ENCODE measurements around the gene SPATA32.
"Not testable (repeated sequence)": the region's sequence is repeated elsewhere in the genome, so short reads cannot be mapped to it uniquely, and the experiment has no call there.

The SPATA32 gene

DNA sequence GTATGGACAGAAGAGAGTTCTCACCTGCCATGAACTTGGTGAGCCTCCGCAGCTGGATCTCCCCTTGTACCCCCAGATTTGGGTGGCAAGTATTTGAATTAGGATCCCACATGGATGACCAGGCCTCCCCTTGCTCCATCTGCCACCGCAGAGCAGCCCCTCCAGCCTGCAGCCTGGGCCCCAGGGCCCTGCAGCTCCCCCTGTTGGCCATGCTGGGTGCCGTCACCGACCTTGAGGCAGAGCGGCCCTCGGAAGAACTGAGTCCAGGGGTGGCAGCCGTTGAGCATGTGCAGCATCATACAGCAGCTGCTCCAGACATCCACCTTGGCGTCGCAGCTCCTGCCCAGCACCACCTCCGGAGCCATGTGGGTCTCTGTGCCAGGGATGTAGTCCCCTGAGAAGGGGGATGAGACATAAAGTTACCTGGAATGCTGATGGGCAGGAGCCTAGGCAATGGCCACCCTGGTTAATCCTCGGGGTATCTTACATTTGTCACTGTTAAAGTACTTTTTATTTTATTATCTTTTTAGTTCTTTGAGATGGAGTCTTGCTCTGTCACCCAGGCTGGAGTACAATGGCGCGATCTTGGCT, 9.0 kb upstream of the SPATA32 start:
- no peak for FAIRE-seq

DNA sequence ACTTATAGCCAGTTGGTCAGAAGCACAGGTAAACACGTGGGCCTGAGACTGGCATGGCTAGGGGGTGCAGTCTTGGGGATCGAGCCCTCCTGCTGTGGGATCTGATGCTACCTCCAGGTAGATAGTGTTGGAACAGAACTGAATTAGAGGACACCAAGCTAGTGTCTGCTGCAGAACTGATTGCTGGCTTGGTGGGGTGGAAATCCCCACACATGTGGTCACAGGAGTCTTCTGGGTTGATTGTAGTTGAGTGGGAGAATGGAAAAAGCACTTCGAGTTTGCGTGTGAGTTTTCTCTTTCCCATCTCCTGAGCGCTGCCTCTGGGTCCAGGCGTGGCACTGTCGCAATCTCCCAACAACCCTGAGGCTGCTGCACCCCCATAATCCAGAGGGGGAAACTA, 8.0 kb upstream of the SPATA32 start:
- no peak for FAIRE-seq

- FAIRE-seq = no peak
These were observed 5.7 kb upstream of the SPATA32 start for GRCh38 chr17:45267436-45268055.

DNA sequence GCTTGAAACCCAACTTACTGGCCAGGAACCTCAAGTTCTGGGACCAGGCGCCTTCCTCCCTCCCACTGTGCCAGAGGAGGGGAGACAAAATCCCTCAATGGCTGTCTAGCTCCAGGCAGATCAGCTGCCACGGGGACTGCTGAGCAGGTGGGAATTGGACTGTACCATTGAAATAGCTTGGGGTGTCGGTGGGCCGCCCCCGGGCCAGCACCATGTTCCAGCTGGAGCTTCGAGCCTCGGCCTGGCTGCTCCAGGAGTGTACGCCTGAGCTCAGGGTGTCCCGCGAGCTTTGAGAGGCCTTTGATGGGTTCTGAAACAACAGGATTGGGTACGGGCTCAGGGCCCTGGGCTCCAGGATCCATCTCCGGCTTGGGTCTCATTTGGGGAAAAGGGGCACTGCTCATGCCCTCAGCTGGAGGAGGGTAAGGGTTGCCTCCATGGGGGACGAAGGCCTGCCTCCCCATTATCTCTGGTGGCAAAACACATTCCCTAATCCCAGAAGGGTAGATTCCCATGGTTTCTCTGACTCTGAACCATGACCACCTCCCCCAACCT, 4.6 kb upstream of the SPATA32 start:
- no peak for FAIRE-seq

DNA sequence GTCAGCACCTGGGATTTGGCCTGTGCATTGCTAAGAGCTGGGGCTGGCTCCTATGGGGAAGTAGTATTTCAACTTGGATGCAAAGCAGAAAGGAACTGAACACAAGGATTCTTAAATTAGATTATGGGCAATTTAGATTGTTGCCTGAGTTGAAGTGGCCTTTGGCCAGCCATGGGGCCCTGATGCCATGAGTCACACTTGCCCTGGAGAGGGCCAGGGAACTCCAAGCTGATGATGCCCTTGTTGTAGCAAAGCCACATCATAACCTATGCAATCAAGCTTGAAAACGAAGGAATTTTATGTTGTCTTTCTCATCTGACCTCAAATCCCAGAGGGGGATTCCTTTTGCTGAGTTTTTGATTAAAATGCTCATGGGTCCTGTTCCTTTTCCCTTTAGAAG, 3.9 kb upstream of the SPATA32 start:
- no peak for FAIRE-seq

DNA sequence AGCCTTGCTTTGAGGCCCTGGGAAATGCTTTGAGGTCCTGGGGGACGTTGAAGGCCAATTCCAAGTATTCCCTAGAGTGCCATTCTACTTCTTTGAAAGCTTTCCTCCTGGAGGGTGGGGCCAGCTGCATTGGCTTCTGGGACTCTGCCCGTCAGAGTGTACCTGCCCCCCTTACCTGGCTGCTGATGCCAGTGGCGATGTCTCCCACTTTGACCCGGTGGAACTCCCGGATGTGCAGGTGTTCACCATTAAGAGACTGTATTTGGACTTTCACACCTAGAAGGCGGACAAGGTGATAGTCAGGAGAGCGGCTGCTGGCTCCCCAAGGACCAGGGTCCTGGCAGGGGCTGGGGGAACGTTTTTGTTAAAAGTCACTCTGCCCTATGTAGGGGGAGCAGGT, 3.1 kb upstream of the SPATA32 start:
- no peak for FAIRE-seq

DNA sequence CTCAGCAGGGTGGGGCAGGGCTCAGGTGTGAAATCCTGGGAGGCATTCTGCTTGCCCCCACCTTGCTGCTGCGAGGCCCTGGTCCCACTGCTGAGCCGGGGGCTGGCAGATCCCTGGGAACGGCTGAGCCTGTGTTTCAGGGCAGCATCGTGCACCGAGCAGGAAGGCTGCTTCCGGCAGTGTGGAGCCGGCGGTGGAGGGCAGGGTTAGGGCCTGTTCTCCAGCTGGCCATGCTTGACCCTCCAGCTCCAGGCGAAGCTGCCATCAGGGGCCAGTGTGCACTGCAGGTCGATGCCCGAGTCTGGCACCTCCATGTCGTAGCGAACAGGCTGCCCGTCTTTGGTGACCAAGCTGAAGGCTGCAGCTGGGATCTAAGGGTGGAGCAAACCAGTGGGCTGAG, 2.5 kb upstream of the SPATA32 start:
- FAIRE-seq = no peak

- FAIRE-seq = no peak
These were observed 1.6 kb upstream of the SPATA32 start for GRCh38 chr17:45263477-45263860.

DNA sequence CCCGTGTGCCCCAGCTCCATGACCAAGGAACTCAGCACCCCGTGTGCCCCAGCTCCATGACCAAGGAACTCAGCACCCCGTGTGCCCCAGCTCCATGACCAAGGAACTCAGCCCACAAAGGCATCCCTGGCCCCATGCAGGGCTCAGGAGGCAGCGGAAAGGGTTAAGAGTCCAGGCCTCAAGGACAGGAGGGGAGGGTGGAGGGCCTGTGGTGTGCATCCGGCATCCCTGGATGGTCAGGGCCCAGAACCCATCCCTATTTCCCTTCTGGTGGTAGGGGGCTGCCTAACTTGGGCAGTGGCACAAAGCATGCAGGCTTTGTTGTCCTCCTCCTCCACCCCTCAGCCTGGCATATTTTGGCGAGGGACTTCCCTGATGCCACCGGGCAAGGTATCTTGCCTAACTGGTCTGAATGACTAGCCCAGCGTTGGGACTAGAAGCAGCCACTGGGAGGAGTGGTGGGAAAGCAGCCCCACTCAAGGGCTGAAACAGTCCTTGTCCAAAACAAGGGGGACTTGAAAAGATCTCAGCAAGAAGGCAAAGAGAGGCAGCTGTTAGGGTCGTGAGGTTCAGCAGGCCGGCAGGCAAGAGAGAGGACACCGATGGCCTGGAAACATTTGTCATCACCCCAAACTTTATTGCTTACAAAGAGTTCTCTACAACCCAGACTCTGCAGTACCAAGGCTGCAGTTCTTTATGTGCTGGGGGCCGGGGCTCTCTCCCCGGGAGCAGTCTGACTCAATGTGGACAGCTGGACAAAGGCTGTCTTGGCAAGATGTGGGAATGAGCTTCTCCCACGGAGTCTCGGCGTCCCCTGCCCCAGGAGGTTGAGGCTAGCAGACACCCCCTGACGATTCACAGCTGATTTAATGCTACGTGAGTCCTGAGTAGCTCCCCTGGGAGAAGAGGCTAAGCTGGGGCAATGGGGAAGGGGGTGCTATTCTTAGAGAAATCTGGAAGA, 902 bp upstream of the SPATA32 start:
- FAIRE-seq = no peak

- no peak for FAIRE-seq
These were observed 1.6 kb downstream of the SPATA32 start for GRCh38 chr17:45260204-45260783.

- FAIRE-seq = no peak
These were observed 2.9 kb downstream of the SPATA32 start for GRCh38 chr17:45258981-45259380.

GRCh38 chr17:45257115-45257514, 4.8 kb downstream of the SPATA32 start:
- no peak for FAIRE-seq

DNA sequence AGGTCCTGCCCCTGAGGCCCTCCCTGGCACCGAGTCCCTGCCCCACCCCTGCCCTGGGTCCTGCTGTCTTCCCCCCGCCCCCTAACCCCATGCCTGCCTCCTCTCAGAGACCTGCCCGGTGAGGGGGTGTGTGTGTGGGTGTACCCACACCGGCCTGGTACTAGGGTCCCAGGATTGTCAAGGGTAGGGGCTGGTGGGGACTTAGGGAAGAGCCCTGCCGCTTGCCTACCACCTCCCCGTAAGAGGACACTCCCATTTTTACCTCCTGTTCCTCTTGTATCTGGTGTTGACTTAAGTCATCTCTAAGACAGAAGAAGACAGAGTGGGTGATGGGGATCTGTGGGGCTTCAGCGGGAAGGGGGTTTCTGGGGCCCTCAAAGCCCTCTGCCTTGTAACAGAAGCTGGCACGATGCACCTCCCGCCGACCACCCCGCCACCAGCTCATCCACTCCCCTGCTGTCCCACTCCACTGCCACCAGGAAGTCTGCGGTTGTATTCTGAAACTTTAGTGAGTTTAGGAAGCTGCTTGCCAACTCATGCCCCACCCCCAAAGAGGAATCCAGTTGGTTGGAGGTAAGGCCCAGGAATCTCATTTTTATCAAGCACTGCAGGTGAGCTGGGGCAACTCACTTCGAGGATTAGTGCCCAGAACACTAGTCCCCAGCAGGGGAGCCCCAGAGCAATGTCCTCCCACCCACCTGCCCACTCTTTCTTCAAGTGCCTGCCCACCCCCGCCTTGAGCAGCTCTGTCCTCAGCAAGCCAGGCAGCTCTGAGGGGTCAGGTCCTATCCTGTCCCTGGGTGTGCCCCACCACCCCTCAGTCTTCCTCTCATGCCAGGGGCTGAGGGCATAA, 5.6 kb downstream of the SPATA32 start:
- FAIRE-seq = no peak

DNA sequence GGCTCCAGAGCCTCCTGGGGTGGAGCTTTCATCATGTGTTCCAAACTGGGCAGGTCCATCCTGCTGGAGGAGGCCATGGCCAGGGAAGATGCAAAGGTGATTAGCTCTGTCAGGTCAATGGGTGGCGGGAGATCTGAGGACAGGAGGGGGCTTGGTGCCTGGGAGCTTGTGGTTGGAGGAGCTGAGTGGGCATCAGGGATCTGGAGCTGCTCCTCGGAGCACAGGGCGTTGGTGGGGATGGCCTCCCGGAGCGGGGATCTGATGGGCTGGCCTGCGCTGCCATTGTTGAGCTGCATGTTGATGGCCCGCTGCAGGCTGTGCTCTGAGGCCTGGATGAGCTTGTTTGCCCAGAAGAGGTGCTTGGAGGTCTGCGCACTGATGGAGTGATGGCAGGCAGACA, 6.5 kb downstream of the SPATA32 start:
- FAIRE-seq = no peak

DNA sequence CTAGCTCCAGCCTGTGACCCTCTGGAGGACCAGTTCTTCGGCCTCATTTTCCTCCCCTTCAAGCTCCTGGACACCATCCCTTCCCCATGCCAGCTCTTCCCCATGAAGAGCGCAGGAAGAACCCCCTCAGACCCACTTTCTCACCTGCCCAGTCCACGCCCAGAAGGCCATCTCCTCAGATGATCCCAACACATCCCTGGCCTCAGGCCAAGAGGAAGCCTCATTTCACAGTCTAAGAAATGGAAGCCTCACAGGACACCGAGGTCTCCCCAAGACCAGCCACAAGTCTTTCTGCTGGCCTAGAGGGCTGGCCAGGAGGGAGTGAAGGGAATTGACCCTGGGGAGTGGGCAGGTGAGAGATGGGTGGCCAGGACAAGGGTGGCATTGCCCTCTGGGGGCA, 8.0 kb downstream of the SPATA32 start:
- FAIRE-seq = no peak

DNA sequence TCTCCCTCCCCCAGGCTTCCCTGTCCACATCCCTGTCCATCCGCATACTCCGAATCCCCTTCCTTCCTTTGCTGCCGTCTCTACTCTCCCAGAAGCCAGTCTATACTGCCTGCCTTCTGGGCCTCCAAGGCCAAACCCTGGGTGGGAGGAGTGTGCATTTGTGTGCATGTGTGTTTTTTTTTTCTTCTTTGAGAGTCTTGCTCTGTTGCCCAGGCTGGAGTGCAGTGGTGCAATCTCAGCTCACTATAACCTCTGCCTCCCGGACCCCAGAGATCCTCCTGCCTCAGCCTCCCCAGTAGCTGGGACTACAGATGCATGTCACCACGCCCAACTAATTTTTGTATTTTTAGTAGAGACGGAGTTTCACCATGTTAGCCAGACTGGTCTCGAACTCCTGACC, 8.7 kb downstream of the SPATA32 start:
- not testable (repeated sequence) for FAIRE-seq

DNA sequence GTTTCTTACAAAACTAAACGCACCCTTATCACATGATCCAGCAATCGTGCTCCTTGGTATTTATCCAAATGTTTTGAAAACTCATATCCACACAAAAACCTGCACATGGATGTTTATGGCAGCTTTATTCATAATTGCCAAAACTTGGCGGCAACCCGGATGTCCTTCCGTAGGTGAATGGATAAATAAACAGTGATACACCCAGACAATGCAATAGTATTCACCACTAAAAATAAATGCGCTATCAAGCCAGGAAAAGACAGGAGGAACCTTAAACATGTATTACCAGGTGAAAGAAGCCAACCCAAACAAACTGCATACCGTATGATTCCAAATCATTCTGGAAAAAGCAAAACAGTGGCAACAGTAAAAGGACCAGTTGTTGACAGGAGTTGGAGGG, 10.0 kb downstream of the SPATA32 start:
- FAIRE-seq = no peak

- no peak for FAIRE-seq
These were observed 13.5 kb downstream of the SPATA32 start for GRCh38 chr17:45248132-45248957.

DNA sequence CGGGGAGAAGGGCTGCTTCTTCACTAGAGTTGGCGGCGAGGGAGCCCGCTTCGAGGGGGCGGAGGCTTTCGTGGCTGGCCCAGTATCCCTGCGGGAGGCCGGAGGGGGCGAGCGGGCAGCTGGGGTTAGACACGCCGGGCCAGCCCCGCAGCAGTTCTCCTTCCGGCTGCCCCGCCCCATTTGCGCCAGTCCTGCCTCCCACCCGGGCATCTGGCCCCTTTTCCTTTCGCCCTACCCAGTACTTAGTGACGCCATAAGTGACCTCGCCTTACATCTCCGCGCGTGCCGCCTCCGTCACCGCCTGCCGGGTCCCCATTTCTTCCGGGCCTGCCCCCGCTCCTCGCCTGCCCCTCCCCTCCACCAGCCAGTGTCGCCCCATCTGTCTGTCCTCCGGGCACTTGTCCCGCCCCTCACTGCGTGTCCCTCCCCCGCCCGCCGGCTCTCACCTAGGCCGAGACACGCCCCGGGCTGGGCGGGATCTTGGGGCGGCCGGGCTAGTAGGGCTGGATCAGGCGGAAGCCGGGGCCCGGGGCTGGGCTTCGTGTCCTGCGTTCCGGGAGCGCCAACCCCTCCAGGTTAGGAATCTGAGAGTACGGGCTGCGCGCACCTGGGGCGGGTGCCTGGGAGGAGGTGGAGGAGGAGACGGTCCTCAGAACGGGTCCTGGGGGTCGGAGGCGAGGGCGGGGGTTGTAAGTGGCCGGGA, 14.3 kb downstream of the SPATA32 start:
- peak; percentile 79 for FAIRE-seq

- no peak for FAIRE-seq
These were observed 14.9 kb downstream of the SPATA32 start for GRCh38 chr17:45246861-45247428.

Measured in G401.6 (cell line).